ENCODE results near the gene C4A. TPM values are rescaled to one million over a fixed set of nuclear protein-coding genes. Genes with fewer than 3 reads are reported as not detected.
"Not testable (repeated sequence)": the region's sequence is repeated elsewhere in the genome, so short reads cannot be mapped to it uniquely, and the experiment has no call there.

Gene C4A
- total RNA-seq, 2 experiments from 2014 or later = 2.2 to 3.2 TPM

DNA sequence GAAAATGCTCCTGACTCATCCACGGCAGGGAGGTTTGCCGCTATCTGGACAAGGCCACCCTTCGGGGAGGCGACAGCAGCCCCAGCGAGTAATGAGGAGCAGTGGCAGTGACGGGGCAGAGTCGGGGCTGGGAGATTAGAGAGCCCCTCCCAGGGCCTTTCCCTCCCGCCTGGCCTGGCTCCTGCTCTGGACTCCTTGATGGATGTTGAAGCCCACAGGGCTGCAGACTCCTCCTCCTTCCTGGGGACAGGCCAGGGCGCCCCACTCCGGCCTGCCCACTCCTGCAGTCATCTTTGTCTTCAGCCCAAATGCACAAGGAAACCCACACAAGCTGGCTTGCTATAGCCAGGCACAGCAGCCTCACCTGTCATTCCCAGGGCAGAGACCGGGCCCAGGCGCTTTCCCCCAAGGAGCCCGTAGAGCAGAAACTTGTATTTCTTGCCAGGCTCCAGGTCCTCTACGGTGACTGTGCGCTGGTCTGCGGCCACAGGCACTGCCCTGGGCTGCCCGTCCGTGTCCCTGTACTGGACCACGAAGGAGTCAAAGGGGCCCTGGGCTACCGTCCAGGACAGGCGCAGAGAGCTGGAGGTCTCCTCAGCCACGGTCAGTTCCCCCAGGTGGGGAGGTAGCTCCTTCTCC, 64.1 kb downstream of the C4A start:
- H3K27me3 Mint-ChIP-seq = no peaks in the 10 kb centered on the region
- H3K27ac Mint-ChIP-seq = no peak overlapping the region
- no peak for DNase-seq
- no peak overlapping the region for H3K4me3 Mint-ChIP-seq
- H3K36me3 Mint-ChIP-seq = no peaks in the 10 kb centered on the region
- H3K9me3 Mint-ChIP-seq = no peaks in the 10 kb centered on the region
- H3K4me1 Mint-ChIP-seq = peaks cover 4% of the 10 kb centered on the region

- Mint-ChIP-seq H3K36me3 (no peaks in the 10 kb centered on the region), H3K9me3 (no peaks in the 10 kb centered on the region), H3K4me3 (no peak overlapping the region), H3K4me1 (peaks cover 4% of the 10 kb centered on the region), H3K27me3 (no peaks in the 10 kb centered on the region), H3K27ac (no peak overlapping the region)
- DNase-seq = no peak
Measured at GRCh38 chr6:32046450-32047083, 64.7 kb downstream of the C4A start.

DNA sequence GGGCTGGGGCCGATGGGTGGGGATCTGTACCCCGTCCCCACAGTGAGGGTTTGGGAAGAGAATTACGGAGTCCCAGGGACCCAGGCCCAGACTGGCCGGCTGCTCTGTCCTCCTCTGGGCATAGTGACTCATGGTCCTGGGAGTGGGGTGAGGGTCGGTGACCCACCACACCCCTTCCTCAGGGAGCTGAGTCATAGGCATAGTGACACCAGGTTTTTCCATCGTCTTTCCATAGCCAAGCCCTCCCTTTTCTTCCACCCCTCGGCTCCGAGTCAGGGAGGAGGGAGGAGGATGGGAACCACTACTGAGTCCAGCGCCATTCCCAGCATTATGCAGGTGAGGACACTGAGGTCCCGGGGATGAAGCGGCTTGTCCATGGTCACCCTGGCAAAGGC, 65.2 kb downstream of the C4A start:
- no peaks in the 10 kb centered on the region for H3K27me3 Mint-ChIP-seq
- H3K4me1 Mint-ChIP-seq = peaks cover 4% of the 10 kb centered on the region
- no peaks in the 10 kb centered on the region for H3K9me3 Mint-ChIP-seq
- H3K36me3 Mint-ChIP-seq = no peaks in the 10 kb centered on the region
- DNase-seq = no peak
- H3K27ac Mint-ChIP-seq = no peak overlapping the region
- H3K4me3 Mint-ChIP-seq = no peak overlapping the region

GRCh38 chr6:32047539-32047854, 65.6 kb downstream of the C4A start:
- no peak overlapping the region for H3K4me3 Mint-ChIP-seq
- H3K27me3 Mint-ChIP-seq = no peaks in the 10 kb centered on the region
- no peak for DNase-seq
- H3K9me3 Mint-ChIP-seq = no peaks in the 10 kb centered on the region
- no peak overlapping the region for H3K27ac Mint-ChIP-seq
- peaks cover 4% of the 10 kb centered on the region for H3K4me1 Mint-ChIP-seq
- H3K36me3 Mint-ChIP-seq = no peaks in the 10 kb centered on the region

GRCh38 chr6:32047855-32048766, 66.3 kb downstream of the C4A start:
- no peaks in the 10 kb centered on the region for H3K27me3 Mint-ChIP-seq
- H3K27ac Mint-ChIP-seq = no peak overlapping the region
- DNase-seq = peak; percentile 56
- H3K4me1 Mint-ChIP-seq = peaks cover 4% of the 10 kb centered on the region
- no peaks in the 10 kb centered on the region for H3K36me3 Mint-ChIP-seq
- no peak overlapping the region for H3K4me3 Mint-ChIP-seq
- H3K9me3 Mint-ChIP-seq = no peaks in the 10 kb centered on the region

GRCh38 chr6:32049149-32049548, 67.3 kb downstream of the C4A start:
- H3K9me3 Mint-ChIP-seq, H3K36me3 Mint-ChIP-seq, DNase-seq, H3K4me3 Mint-ChIP-seq, H3K27ac Mint-ChIP-seq, H3K4me1 Mint-ChIP-seq, H3K27me3 Mint-ChIP-seq: not testable (repeated sequence)

DNA sequence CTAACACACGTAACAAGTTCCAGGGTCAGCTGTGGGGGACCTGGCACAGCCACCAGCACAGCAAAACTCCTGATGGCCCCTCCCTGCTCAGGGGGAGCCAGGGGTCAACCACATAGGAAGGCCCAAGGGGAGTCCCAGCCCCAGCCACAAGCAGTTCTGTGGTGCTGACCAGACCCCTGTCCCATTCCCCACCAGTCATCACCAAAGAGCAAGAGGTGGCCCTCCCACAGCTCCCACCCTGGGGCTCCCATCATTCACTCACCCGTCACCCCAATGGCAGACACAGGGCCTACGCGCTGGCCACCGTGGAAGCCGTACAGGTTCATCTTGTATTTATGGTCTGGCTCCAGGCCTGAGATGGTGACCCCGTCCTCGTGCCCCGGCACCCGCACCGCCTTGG, 67.9 kb downstream of the C4A start:
- H3K4me3 Mint-ChIP-seq, DNase-seq, H3K27ac Mint-ChIP-seq, H3K36me3 Mint-ChIP-seq, H3K4me1 Mint-ChIP-seq, H3K9me3 Mint-ChIP-seq, H3K27me3 Mint-ChIP-seq: not testable (repeated sequence)

- no peak overlapping the region for H3K4me3 Mint-ChIP-seq
- no peaks in the 10 kb centered on the region for H3K36me3 Mint-ChIP-seq
- peaks cover 4% of the 10 kb centered on the region for H3K4me1 Mint-ChIP-seq
- no peak for DNase-seq
- H3K27ac Mint-ChIP-seq = no peak overlapping the region
- no peaks in the 10 kb centered on the region for H3K9me3 Mint-ChIP-seq
- no peaks in the 10 kb centered on the region for H3K27me3 Mint-ChIP-seq
Measured at GRCh38 chr6:32050562-32050961, 68.7 kb downstream of the C4A start.

Other genes with a start within 250 kb of the C4A start
- 100 to 1,000 TPM; 328 to 329 TPM for gene CLIC1, start 245.5 kb upstream of the C4A start, total RNA-seq
- 10 to 100 TPM; 48.1 to 53.4 TPM for gene MSH5, start 242.1 kb upstream of the C4A start, total RNA-seq
- gene SAPCD1, start 219.4 kb upstream of the C4A start, total RNA-seq = 1 to 10 TPM; 7.6 to 9.5 TPM
- 1 to 10 TPM; 1.6 to 1.7 TPM for gene VWA7, start 204.7 kb upstream of the C4A start, total RNA-seq
- gene VARS1, start 186.3 kb upstream of the C4A start, total RNA-seq = 100 to 1,000 TPM; 176 to 181 TPM
- 100 to 1,000 TPM; 145 TPM for gene LSM2, start 175.1 kb upstream of the C4A start, total RNA-seq
- 1 to 10 TPM; 1.2 to 1.5 TPM for gene HSPA1L, start 166.8 kb upstream of the C4A start, total RNA-seq
- gene HSPA1A, start 166.5 kb upstream of the C4A start, total RNA-seq = 10 to 100 TPM; 24.3 to 24.8 TPM
- 10 to 100 TPM; 21.6 to 24.3 TPM for gene HSPA1B, start 154.3 kb upstream of the C4A start, total RNA-seq
- gene NEU1, start 119.2 kb upstream of the C4A start, total RNA-seq = 10 to 100 TPM; 12.4 to 12.9 TPM
- under 1 TPM in 1 of 2 experiments, not detected in 1; 0.30 TPM for gene SLC44A4, start 103.1 kb upstream of the C4A start, total RNA-seq
- 10 to 100 TPM; 63.4 to 64.0 TPM for gene EHMT2, start 84.4 kb upstream of the C4A start, total RNA-seq
- gene ZBTB12, start 80.0 kb upstream of the C4A start, total RNA-seq = 1 to 10 TPM; 3.1 to 3.2 TPM
- gene C2, start 54.3 kb upstream of the C4A start, total RNA-seq = 1 to 10 TPM in 1 of 2 experiments, under 1 TPM in 1; 0.42 to 1.6 TPM
- under 1 TPM; 0.52 to 0.82 TPM for gene CFB, start 36.0 kb upstream of the C4A start, total RNA-seq
- gene NELFE, start 23.1 kb upstream of the C4A start, total RNA-seq = 10 to 100 TPM; 73.8 to 75.5 TPM
- gene SKIC2, start 22.9 kb upstream of the C4A start, total RNA-seq = 10 to 100 TPM; 84.6 to 90.9 TPM
- gene DXO, start 9.9 kb upstream of the C4A start, total RNA-seq = 10 to 100 TPM; 15.6 to 16.3 TPM
- 1 to 10 TPM; 3.0 to 4.0 TPM for gene C4B, start 32.7 kb downstream of the C4A start, total RNA-seq
- under 1 TPM in 1 of 2 experiments, not detected in 1; 0.12 TPM for gene CYP21A2, start 56.4 kb downstream of the C4A start, total RNA-seq
- gene TNXB, start 127.3 kb downstream of the C4A start, total RNA-seq = 1 to 10 TPM in 1 of 2 experiments, under 1 TPM in 1; 0.43 to 1.2 TPM
- 10 to 100 TPM; 50.4 to 53.5 TPM for gene ATF6B, start 146.2 kb downstream of the C4A start, total RNA-seq
- 1 to 10 TPM; 5.8 to 6.8 TPM for gene FKBPL, start 148.2 kb downstream of the C4A start, total RNA-seq
- 1 to 10 TPM; 1.4 to 1.5 TPM for gene PRRT1, start 169.9 kb downstream of the C4A start, total RNA-seq
- 10 to 100 TPM; 19.5 to 24.4 TPM for gene PPT2, start 172.1 kb downstream of the C4A start, total RNA-seq
- 10 to 100 TPM; 12.8 to 14.0 TPM for gene EGFL8, start 182.5 kb downstream of the C4A start, total RNA-seq
- 10 to 100 TPM; 30.8 to 33.6 TPM for gene AGPAT1, start 194.0 kb downstream of the C4A start, total RNA-seq
- gene RNF5, start 196.3 kb downstream of the C4A start, total RNA-seq = 10 to 100 TPM; 58.3 to 58.6 TPM
- 10 to 100 TPM in 1 of 2 experiments, 1 to 10 TPM in 1; 9.6 to 11.5 TPM for gene AGER, start 202.2 kb downstream of the C4A start, total RNA-seq
- 10 to 100 TPM; 56.4 to 56.9 TPM for gene PBX2, start 208.1 kb downstream of the C4A start, total RNA-seq
- 10 to 100 TPM; 68.4 to 71.3 TPM for gene GPSM3, start 210.6 kb downstream of the C4A start, total RNA-seq
- gene NOTCH4, start 242.0 kb downstream of the C4A start, total RNA-seq = 1 to 10 TPM in 1 of 2 experiments, under 1 TPM in 1; 0.88 to 1.3 TPM